ENCODE measurements around the gene GPR132.

DNA sequence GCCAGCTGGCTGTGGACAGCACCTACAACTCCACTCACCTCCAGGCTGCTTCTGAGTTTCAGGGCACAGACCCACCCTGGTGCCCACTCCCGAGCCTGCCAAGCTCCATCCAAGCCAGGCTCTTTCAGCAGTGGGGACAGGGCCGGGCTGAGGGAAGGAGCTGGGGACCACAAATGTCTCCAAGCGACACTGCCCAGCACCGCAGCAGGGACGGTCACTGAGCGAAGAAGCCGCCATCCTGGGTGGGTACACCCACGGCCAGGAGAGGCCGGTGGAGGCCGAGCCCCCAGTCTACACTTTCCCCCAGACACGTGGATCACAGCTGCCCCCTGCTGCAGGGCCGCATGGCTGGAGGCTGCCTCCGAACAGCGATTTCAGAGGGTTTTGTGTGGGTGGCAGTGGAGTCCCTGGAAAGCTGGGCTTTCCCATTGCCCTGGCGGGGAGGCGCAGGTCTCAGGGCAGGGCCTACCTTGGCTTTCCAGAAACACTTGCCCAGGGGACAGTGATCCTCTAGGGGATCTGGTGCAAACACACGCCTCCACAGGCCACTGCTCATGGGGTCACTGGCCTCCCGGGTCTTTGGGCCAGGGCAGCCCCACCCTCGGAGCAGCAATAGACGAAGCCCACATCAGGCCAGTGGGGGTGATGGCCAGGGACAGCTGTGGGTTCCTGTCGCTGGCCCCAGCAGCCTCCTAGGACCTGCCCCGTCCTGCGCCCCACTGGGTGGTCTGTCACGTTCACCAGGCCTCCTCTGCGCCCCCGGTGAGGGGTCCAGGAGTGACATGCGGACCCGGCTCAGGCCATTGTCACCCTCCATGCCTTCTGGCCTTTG, 1.2 kb upstream of the GPR132 start:
- TF ChIP-seq, protein P1, sequence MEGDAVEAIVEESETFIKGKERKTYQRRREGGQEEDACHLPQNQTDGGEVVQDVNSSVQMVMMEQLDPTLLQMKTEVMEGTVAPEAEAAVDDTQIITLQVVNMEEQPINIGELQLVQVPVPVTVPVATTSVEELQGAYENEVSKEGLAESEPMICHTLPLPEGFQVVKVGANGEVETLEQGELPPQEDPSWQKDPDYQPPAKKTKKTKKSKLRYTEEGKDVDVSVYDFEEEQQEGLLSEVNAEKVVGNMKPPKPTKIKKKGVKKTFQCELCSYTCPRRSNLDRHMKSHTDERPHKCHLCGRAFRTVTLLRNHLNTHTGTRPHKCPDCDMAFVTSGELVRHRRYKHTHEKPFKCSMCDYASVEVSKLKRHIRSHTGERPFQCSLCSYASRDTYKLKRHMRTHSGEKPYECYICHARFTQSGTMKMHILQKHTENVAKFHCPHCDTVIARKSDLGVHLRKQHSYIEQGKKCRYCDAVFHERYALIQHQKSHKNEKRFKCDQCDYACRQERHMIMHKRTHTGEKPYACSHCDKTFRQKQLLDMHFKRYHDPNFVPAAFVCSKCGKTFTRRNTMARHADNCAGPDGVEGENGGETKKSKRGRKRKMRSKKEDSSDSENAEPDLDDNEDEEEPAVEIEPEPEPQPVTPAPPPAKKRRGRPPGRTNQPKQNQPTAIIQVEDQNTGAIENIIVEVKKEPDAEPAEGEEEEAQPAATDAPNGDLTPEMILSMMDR (conservative IDR thresholded peaks at IDR 0.05), result no peak
- TF ChIP-seq EZH2 (IDR thresholded peaks at IDR 0.05; ENCODE audit: low read depth), result no peak

Data from PC-9 (cell line).